CD1c-positive myeloid dendritic cell (primary cell): ENCODE data around the gene C1orf210.

Experiments
- DNase-seq: peaks from one replicate; pipeline ENCODE4 v3.0.0-alpha.2; 2016; ENCODE audit errors: extremely low spot score

C1orf210 gene

GRCh38 chr1:43312663-43313515 is 27.5 kb upstream of the C1orf210 start:
- DNase-seq, result peak; percentile 21

GRCh38 chr1:43312212-43312623 is 26.8 kb upstream of the C1orf210 start:
- no peak for DNase-seq

- DNase-seq, result no peak
Measured at GRCh38 chr1:43311521-43311920, 26.1 kb upstream of the C1orf210 start.

GRCh38 chr1:43309405-43310025 is 24.1 kb upstream of the C1orf210 start:
- no peak for DNase-seq

GRCh38 chr1:43308635-43309404 is 23.4 kb upstream of the C1orf210 start:
- DNase-seq, result no peak

- DNase-seq, result no peak
Measured at GRCh38 chr1:43307458-43308158, 22.2 kb upstream of the C1orf210 start.

- DNase-seq, result no peak
Measured at GRCh38 chr1:43306688-43307457, 21.5 kb upstream of the C1orf210 start.

GRCh38 chr1:43305926-43306687 is 20.7 kb upstream of the C1orf210 start:
- DNase-seq, result no peak

- no peak for DNase-seq
Measured at GRCh38 chr1:43305461-43305860, 20.1 kb upstream of the C1orf210 start.

GRCh38 chr1:43304771-43305300 is 19.5 kb upstream of the C1orf210 start:
- no peak for DNase-seq

- DNase-seq, result no peak
Measured at GRCh38 chr1:43304314-43304681, 18.9 kb upstream of the C1orf210 start.

GRCh38 chr1:43303471-43304313 is 18.3 kb upstream of the C1orf210 start:
- DNase-seq, result no peak

GRCh38 chr1:43302721-43303470 is 17.5 kb upstream of the C1orf210 start:
- no peak for DNase-seq

GRCh38 chr1:43302201-43302600 is 16.8 kb upstream of the C1orf210 start:
- DNase-seq, result no peak

GRCh38 chr1:43300378-43301094 is 15.2 kb upstream of the C1orf210 start, which contains the start of gene TIE1:
Gene TIE1 (plus strand): TSS chr1:43300982. CDS start chr1:43301072, 90 bp downstream.
- DNase-seq, result no peak

GRCh38 chr1:43299101-43299500 is 13.7 kb upstream of the C1orf210 start:
- DNase-seq, result no peak

GRCh38 chr1:43298055-43298454 is 12.7 kb upstream of the C1orf210 start:
- no peak for DNase-seq

- no peak for DNase-seq
Measured at GRCh38 chr1:43296207-43296606, 10.8 kb upstream of the C1orf210 start.
